Epithelial cell of esophagus (primary cell): ENCODE measurements around the gene FBXO38.

Source experiments
- DNase-seq: peaks from one replicate; pipeline ENCODE4 v3.0.0; 2010; ENCODE audit warnings: low read depth
- H3K4me3 ChIP-seq: 2 replicates; pipeline ENCODE4 v1.5.1; 2011; ENCODE audit warnings: mild to moderate bottlenecking, low read length, control low read depth
- TF ChIP-seq, protein P1 (sequence below): IDR thresholded peaks from 2 replicates; pipeline ENCODE4 v1.5.1; 2011; ENCODE audit warnings: low read depth, mild to moderate bottlenecking, low read length, control low read depth, inconsistent platforms; ENCODE audit not compliant: insufficient read depth; ENCODE audit errors: missing control alignments

Gene FBXO38

GRCh38 chr5:148437249-148437648, 53.5 kb downstream of the FBXO38 start:
- TF ChIP-seq, protein P1, sequence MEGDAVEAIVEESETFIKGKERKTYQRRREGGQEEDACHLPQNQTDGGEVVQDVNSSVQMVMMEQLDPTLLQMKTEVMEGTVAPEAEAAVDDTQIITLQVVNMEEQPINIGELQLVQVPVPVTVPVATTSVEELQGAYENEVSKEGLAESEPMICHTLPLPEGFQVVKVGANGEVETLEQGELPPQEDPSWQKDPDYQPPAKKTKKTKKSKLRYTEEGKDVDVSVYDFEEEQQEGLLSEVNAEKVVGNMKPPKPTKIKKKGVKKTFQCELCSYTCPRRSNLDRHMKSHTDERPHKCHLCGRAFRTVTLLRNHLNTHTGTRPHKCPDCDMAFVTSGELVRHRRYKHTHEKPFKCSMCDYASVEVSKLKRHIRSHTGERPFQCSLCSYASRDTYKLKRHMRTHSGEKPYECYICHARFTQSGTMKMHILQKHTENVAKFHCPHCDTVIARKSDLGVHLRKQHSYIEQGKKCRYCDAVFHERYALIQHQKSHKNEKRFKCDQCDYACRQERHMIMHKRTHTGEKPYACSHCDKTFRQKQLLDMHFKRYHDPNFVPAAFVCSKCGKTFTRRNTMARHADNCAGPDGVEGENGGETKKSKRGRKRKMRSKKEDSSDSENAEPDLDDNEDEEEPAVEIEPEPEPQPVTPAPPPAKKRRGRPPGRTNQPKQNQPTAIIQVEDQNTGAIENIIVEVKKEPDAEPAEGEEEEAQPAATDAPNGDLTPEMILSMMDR: no peak
- no peak for DNase-seq
- H3K4me3 ChIP-seq: no peak overlapping the region

DNA sequence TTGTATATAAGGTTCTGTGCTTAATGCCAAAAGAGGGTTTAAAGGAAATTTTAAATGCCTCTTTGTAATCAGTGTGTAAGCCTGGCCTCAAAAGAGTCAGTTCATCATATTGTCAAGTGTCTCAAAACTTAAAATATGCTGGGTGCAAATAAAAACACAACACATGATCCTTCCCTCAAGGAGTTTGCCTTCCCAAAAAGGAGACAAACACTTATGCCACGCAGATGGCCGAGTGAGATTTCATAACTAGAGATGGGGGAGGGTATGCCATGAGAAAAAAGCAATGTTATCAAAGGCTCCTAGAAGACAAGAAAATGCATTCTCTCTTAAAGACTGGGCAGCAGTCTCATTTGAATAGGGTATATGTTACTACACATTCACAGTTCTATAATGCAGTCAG, 55.2 kb downstream of the FBXO38 start:
- DNase-seq: no peak
- TF ChIP-seq, protein P1: no peak
- H3K4me3 ChIP-seq: no peak overlapping the region

- no peak for DNase-seq
- TF ChIP-seq, protein P1: no peak
- H3K4me3 ChIP-seq: no peak overlapping the region
Measured at GRCh38 chr5:148443241-148443640, 59.5 kb downstream of the FBXO38 start.

DNA sequence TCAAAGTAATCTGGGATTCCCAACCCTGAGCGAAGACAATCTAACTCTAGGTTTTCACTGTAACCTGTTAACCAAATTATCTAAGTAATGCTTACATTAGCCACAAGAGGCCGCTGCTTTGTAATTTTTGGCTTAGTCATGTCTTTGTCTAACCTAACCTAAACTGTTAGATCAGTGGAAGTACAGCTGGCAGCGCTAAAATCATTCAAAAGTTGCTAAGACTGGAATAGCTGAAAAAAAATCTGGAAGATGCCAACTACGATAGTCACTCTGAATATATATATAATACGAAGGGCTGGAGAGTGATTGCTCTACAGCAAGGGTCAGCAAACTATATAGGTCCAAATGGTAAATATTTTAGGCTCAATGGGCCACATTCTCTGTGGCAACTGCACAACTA, 60.2 kb downstream of the FBXO38 start:
- no peak overlapping the region for H3K4me3 ChIP-seq
- DNase-seq: peak; percentile 71
- TF ChIP-seq, protein P1: peak; percentile 66

DNA sequence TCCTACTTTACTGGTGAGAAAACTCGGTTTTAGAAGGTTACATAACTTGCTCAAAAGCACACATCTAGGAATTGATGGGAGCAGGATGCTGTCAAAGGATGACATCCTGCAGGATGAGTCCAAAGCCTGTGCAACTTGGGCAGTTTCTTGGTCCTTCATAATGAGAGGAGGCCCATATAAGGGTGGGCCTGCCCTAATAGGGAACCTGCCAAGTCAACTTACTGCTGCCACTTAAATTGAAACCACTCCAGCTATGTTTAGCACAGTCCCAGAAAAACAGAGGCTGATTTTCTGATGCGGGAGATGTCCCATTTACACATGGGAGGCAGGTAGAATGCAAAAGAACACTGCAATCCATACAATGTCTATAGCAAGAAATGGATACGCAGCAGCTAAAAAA, 61.8 kb downstream of the FBXO38 start:
- H3K4me3 ChIP-seq: no peak overlapping the region
- TF ChIP-seq, protein P1: no peak
- DNase-seq: no peak

DNA sequence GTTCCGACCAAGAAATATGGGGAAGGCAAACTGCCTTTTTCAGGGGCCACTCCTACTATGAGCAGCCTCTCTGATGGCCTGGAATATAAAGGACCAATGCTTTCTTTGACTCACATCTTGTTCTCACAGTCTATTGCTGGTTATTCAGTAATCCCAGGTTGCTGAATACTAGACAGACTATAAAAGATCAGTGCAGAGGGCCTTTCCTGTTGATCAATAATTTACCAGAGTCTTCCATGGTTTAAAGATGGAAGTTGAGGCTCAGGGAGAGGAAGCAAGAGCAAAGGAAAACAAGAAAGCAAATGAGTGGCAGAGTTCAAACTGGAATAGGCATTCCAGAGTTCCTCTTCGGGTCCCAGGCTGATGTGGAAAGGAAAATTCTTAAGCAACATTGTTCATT, 62.9 kb downstream of the FBXO38 start:
- TF ChIP-seq, protein P1: no peak
- no peak for DNase-seq
- no peak overlapping the region for H3K4me3 ChIP-seq

GRCh38 chr5:148452499-148453193, 68.9 kb downstream of the FBXO38 start:
- no peak overlapping the region for H3K4me3 ChIP-seq
- TF ChIP-seq, protein P1: no peak
- no peak for DNase-seq
